HEK293 (cell line): Measurements from ENCODE around the gene HTR1B.

ENCODE experiments used
- CTCF ChIA-PET: fragments of 350-600 bp; formaldehyde crosslinking; extraction: SDS; loops from one replicate; lab custom pipeline; 2021; ENCODE audit warnings: antibody characterized with exemption; lab: Yijun Ruan, JAX
- POLR2A ChIA-PET: fragments of 300-600 bp; formaldehyde crosslinking; extraction: SDS; loops from one replicate; lab custom pipeline; 2020; ENCODE audit warnings: antibody characterized with exemption, inconsistent platforms; lab: Yijun Ruan, JAX
- H3K27ac ChIP-seq: fragments of 200-500 bp; sonication (Bioruptor generic); 2 replicates; pipeline ENCODE4 v1.5.1; 2014; ENCODE audit warnings: low read depth, low read length, control low read depth, inconsistent platforms; ENCODE audit errors: extremely low read depth
- H3K36me3 ChIP-seq, 2 experiments: fragments of 200-500 bp in 1 of 2; sonication (Bioruptor generic) in 1 of 2; 1 replicate in 1 of 2; 2 replicates in 1 of 2; pipeline ENCODE4 v1.5.1; 2014 to 2017; ENCODE audit warnings: inconsistent platforms in 2 of 2, low read length in 2 of 2; ENCODE audit not compliant: control insufficient read depth in 2 of 2, insufficient read depth in 1 of 2
- H3K4me1 ChIP-seq: fragments of 200-500 bp; sonication (Bioruptor generic); 2 replicates; pipeline ENCODE4 v1.5.1; 2014; ENCODE audit warnings: mild to moderate bottlenecking, low read length, inconsistent platforms; ENCODE audit not compliant: control insufficient read depth, insufficient read depth
- H3K4me3 ChIP-seq: 2 replicates; pipeline ENCODE4 v1.5.1; 2011; ENCODE audit warnings: low read depth, mild to moderate bottlenecking, control low read depth, low read length, moderate library complexity
- H3K9me3 ChIP-seq: fragments of 200-500 bp; sonication (Bioruptor generic); 2 replicates; pipeline ENCODE4 v1.5.1; 2014; ENCODE audit warnings: low read depth, low read length, inconsistent platforms; ENCODE audit not compliant: control insufficient read depth, insufficient read depth
- FEZF1 ChIP-seq: fragments of 450-650 bp; formaldehyde crosslinking; IDR thresholded peaks from 2 replicates; pipeline ENCODE4 v1.5.1; 2016; ENCODE audit warnings: missing biosample characterization, missing genetic modification characterization
- MYNN ChIP-seq: fragments of 450-650 bp; formaldehyde crosslinking; IDR thresholded peaks from 2 replicates; pipeline ENCODE4 v1.5.1; 2016; ENCODE audit warnings: missing biosample characterization, missing genetic modification characterization, borderline replicate concordance
- SCRT1 ChIP-seq: fragments of 450-650 bp; formaldehyde crosslinking; IDR thresholded peaks from 2 replicates; pipeline ENCODE4 v1.5.1; 2016; ENCODE audit warnings: missing biosample characterization, missing genetic modification characterization, borderline replicate concordance
- TRIM28 ChIP-seq: IDR thresholded peaks from 2 replicates; pipeline ENCODE4 v1.6.1; 2011; ENCODE audit warnings: low read length, control low read depth, borderline replicate concordance
- YY1 ChIP-seq: fragments of 450-650 bp; formaldehyde crosslinking; IDR thresholded peaks from 2 replicates; pipeline ENCODE4 v1.5.1; 2018; ENCODE audit warnings: missing biosample characterization, missing genetic modification characterization
- ZBTB20 ChIP-seq: fragments of 450-650 bp; formaldehyde crosslinking; IDR thresholded peaks from 2 replicates; pipeline ENCODE4 v1.5.1; 2016; ENCODE audit warnings: missing biosample characterization, missing genetic modification characterization
- ZNF202 ChIP-seq: fragments of 450-650 bp; formaldehyde crosslinking; IDR thresholded peaks from 2 replicates; pipeline ENCODE4 v1.5.1; 2016; ENCODE audit warnings: missing biosample characterization, missing genetic modification characterization, borderline replicate concordance
- ZNF239 ChIP-seq: fragments of 450-650 bp; formaldehyde crosslinking; IDR thresholded peaks from 2 replicates; pipeline ENCODE4 v1.5.1; 2016; ENCODE audit warnings: missing biosample characterization, missing genetic modification characterization
- ZNF248 ChIP-seq: fragments of 450-650 bp; formaldehyde crosslinking; IDR thresholded peaks from 2 replicates; pipeline ENCODE4 v1.5.1; 2017; ENCODE audit warnings: missing biosample characterization, missing genetic modification characterization
- ZNF350 ChIP-seq: fragments of 450-650 bp; formaldehyde crosslinking; IDR thresholded peaks from 2 replicates; pipeline ENCODE4 v1.5.0; 2017; ENCODE audit warnings: missing biosample characterization, mild to moderate bottlenecking, missing genetic modification characterization
- ZNF548 ChIP-seq: fragments of 450-650 bp; formaldehyde crosslinking; IDR thresholded peaks from 2 replicates; pipeline ENCODE4 v1.5.1; 2016; ENCODE audit warnings: missing biosample characterization, missing genetic modification characterization
- ZNF600 ChIP-seq: fragments of 450-650 bp; formaldehyde crosslinking; IDR thresholded peaks from 2 replicates; pipeline ENCODE4 v1.5.1; 2016; ENCODE audit warnings: missing biosample characterization, missing genetic modification characterization
- ZNF610 ChIP-seq: fragments of 450-650 bp; formaldehyde crosslinking; IDR thresholded peaks from 2 replicates; pipeline ENCODE4 v1.5.1; 2016; ENCODE audit warnings: missing biosample characterization, missing genetic modification characterization, borderline replicate concordance
- ZNF654 ChIP-seq: fragments of 450-650 bp; formaldehyde crosslinking; IDR thresholded peaks from 2 replicates; pipeline ENCODE4 v1.5.1; 2016; ENCODE audit warnings: low read depth, missing biosample characterization, missing genetic modification characterization
- ZNF660 ChIP-seq: fragments of 450-650 bp; IDR thresholded peaks from 2 replicates; pipeline ENCODE4 v1.5.1; 2018; ENCODE audit warnings: missing biosample characterization, mild to moderate bottlenecking, missing genetic modification characterization
- ZNF837 ChIP-seq: fragments of 450-650 bp; formaldehyde crosslinking; IDR thresholded peaks from 2 replicates; pipeline ENCODE4 v1.5.1; 2016; ENCODE audit warnings: missing biosample characterization, missing genetic modification characterization
- ZSCAN30 ChIP-seq: fragments of 450-650 bp; IDR thresholded peaks from 2 replicates; pipeline ENCODE4 v1.5.1; 2018; ENCODE audit warnings: missing biosample characterization, mild to moderate bottlenecking, missing genetic modification characterization, moderate library complexity
- TF ChIP-seq, protein P1 (sequence below): fragments of 450-650 bp; formaldehyde crosslinking; IDR thresholded peaks from 2 replicates; pipeline ENCODE4 v1.5.1; 2017; ENCODE audit warnings: missing biosample characterization, mild to moderate bottlenecking, missing genetic modification characterization, moderate library complexity
- TF ChIP-seq, protein P2 (sequence below): fragments of 450-650 bp; formaldehyde crosslinking; IDR thresholded peaks from 2 replicates; pipeline ENCODE4 v1.5.1; 2016; ENCODE audit warnings: missing biosample characterization, missing genetic modification characterization, low read depth
- TF ChIP-seq, protein P3 (sequence below): fragments of 450-650 bp; IDR thresholded peaks from 2 replicates; pipeline ENCODE4 v1.5.1; 2018; ENCODE audit warnings: missing biosample characterization, mild to moderate bottlenecking, missing genetic modification characterization
- TF ChIP-seq, protein P4 (sequence below): fragments of 450-650 bp; formaldehyde crosslinking; IDR thresholded peaks from 2 replicates; pipeline ENCODE4 v1.5.1; 2017; ENCODE audit warnings: missing biosample characterization, missing genetic modification characterization
- TF ChIP-seq, protein P5 (sequence below): fragments of 450-650 bp; formaldehyde crosslinking; IDR thresholded peaks from 2 replicates; pipeline ENCODE4 v1.5.1; 2016; ENCODE audit warnings: missing biosample characterization, missing genetic modification characterization

Gene HTR1B

DNA sequence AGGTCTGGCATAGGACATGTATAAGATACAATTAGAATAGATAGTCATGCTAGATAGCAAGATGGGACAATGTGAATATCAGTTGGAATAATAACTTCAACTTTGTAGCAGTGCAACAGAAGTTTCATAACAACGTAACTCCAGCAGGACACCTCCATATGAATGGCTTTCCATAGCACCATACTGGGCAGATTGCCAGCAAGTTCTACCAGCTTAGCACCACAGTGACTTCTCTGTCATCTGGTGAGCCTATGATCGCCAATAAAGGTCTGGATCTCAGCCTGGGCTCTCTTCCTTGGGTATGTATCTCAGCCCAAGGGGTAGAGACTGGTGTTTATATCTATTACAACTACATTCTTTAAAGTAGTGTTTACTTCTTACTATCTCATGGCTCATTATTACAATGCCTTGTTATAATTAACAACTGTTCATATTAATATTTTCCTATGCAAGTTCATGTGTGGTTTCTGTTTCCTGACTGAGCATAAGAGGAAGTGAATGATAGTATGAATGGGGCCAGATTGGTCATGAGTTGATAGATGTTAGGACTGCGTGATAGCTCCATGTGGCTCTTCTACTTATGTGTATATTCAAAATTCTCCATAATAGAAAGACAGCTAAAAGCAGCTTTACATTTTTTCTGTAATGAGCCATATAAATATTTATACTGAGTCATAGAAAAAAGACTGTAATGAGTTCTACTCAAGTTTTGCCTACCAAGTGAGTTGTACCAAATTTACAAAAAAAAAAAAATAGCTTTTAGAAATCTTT lies 22.9 kb downstream of the HTR1B start:
- POLR2A ChIA-PET, result no interaction called here
- no peaks in the 10 kb centered on the region for H3K4me1 ChIP-seq
- no peaks in the 10 kb centered on the region for H3K36me3 ChIP-seq
- H3K27ac ChIP-seq, result no peak overlapping the region
- no peak overlapping the region for H3K4me3 ChIP-seq
- H3K9me3 ChIP-seq, result no peaks in the 10 kb centered on the region
- CTCF ChIA-PET, result interaction anchor here (0.6 to 0.9 kb wide), 2 partner anchors 14 to 1507 kb away, joined by 3 read pairs; no protein-coding TSS in a partner anchor
- TF ChIP-seq, protein P1, sequence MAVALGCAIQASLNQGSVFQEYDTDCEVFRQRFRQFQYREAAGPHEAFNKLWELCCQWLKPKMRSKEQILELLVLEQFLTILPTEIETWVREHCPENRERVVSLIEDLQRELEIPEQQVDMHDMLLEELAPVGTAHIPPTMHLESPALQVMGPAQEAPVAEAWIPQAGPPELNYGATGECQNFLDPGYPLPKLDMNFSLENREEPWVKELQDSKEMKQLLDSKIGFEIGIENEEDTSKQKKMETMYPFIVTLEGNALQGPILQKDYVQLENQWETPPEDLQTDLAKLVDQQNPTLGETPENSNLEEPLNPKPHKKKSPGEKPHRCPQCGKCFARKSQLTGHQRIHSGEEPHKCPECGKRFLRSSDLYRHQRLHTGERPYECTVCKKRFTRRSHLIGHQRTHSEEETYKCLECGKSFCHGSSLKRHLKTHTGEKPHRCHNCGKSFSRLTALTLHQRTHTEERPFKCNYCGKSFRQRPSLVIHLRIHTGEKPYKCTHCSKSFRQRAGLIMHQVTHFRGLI, result no peak
- TF ChIP-seq ZSCAN30, result no peak
- TF ChIP-seq, protein P2, sequence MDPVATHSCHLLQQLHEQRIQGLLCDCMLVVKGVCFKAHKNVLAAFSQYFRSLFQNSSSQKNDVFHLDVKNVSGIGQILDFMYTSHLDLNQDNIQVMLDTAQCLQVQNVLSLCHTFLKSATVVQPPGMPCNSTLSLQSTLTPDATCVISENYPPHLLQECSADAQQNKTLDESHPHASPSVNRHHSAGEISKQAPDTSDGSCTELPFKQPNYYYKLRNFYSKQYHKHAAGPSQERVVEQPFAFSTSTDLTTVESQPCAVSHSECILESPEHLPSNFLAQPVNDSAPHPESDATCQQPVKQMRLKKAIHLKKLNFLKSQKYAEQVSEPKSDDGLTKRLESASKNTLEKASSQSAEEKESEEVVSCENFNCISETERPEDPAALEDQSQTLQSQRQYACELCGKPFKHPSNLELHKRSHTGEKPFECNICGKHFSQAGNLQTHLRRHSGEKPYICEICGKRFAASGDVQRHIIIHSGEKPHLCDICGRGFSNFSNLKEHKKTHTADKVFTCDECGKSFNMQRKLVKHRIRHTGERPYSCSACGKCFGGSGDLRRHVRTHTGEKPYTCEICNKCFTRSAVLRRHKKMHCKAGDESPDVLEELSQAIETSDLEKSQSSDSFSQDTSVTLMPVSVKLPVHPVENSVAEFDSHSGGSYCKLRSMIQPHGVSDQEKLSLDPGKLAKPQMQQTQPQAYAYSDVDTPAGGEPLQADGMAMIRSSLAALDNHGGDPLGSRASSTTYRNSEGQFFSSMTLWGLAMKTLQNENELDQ, result no peak
- TF ChIP-seq ZNF837 (tag by site-specific recombination), result no peak
- TF ChIP-seq MYNN (tag by site-specific recombination), result no peak
- no peak for TF ChIP-seq ZNF600
- TF ChIP-seq, all 188 proteins: peak for 0

DNA sequence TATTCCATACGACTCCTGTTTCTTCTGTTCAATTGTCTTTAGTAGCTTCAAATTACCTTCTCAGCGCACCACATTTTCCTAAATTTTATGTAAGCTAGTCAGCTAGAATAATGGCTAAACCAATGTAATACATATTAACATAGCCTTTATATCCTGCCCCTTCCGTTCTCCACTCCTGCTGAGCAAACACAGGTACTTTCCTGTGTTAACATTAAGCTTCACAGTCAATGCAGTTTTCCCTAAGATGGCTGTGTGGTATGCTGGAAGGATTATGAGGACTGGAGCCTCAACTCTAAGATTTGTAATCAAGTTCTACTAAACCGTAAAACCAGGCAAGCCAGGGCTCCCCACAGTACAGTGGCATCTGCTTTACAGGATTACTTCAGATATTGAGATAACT lies 29.4 kb downstream of the HTR1B start:
- no peaks in the 10 kb centered on the region for H3K4me1 ChIP-seq
- TF ChIP-seq, protein P3, sequence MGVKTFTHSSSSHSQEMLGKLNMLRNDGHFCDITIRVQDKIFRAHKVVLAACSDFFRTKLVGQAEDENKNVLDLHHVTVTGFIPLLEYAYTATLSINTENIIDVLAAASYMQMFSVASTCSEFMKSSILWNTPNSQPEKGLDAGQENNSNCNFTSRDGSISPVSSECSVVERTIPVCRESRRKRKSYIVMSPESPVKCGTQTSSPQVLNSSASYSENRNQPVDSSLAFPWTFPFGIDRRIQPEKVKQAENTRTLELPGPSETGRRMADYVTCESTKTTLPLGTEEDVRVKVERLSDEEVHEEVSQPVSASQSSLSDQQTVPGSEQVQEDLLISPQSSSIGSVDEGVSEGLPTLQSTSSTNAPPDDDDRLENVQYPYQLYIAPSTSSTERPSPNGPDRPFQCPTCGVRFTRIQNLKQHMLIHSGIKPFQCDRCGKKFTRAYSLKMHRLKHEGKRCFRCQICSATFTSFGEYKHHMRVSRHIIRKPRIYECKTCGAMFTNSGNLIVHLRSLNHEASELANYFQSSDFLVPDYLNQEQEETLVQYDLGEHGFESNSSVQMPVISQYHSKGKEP (tag by site-specific recombination), result no peak
- TF ChIP-seq, protein P4, sequence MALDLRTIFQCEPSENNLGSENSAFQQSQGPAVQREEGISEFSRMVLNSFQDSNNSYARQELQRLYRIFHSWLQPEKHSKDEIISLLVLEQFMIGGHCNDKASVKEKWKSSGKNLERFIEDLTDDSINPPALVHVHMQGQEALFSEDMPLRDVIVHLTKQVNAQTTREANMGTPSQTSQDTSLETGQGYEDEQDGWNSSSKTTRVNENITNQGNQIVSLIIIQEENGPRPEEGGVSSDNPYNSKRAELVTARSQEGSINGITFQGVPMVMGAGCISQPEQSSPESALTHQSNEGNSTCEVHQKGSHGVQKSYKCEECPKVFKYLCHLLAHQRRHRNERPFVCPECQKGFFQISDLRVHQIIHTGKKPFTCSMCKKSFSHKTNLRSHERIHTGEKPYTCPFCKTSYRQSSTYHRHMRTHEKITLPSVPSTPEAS (tag by site-specific recombination), result no peak
- no peak for TF ChIP-seq ZNF239
- TF ChIP-seq, protein P1, result no peak
- no peak for TF ChIP-seq ZNF202
- no peak for TF ChIP-seq FEZF1 (tag by site-specific recombination)
- no peak for TF ChIP-seq ZBTB20 (tag by site-specific recombination)
- TF ChIP-seq, all 188 proteins: peak for 0
- Histone ChIP-seq H3K4me3 (no peak overlapping the region), H3K27ac (no peak overlapping the region), H3K36me3 (no peaks in the 10 kb centered on the region), H3K9me3 (no peaks in the 10 kb centered on the region)
- POLR2A ChIA-PET, result no interaction called here
- CTCF ChIA-PET, result interaction anchor here (0.6 kb wide), 1 partner anchor 31 kb away, joined by 3 read pairs; no protein-coding TSS in a partner anchor

DNA sequence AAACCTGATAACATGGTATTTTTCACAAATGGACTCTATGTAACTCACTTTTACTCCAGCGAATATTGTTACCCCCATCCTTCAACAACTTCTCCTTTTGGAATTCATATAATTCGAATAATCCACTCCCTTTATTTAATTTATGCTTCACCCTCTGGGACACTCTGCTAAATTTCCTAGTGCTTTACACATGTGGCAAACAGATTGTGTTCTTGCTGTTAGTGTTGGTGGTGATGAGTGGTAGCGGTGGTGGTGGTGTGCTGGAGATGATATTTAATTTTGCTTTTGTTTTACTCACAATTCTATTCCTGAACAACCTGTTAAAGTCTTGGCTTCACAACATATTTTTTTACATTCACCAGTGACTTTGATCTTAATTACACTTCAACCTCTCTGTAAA lies 32.8 kb downstream of the HTR1B start:
- H3K27ac ChIP-seq, result no peak overlapping the region
- ChIA-PET CTCF (no interaction called here), POLR2A (no interaction called here)
- H3K4me1 ChIP-seq, result no peaks in the 10 kb centered on the region
- H3K4me3 ChIP-seq, result no peak overlapping the region
- no peaks in the 10 kb centered on the region for H3K9me3 ChIP-seq
- H3K36me3 ChIP-seq, result no peaks in the 10 kb centered on the region
- TF ChIP-seq, protein P5, sequence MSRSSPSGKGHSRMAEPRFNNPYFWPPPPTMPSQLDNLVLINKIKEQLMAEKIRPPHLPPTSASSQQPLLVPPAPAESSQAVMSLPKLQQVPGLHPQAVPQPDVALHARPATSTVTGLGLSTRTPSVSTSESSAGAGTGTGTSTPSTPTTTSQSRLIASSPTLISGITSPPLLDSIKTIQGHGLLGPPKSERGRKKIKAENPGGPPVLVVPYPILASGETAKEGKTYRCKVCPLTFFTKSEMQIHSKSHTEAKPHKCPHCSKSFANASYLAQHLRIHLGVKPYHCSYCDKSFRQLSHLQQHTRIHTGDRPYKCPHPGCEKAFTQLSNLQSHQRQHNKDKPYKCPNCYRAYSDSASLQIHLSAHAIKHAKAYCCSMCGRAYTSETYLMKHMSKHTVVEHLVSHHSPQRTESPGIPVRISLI (tag by site-specific recombination), result no peak
- no peak for TF ChIP-seq SCRT1 (tag by site-specific recombination)
- TF ChIP-seq ZNF660 (tag by site-specific recombination), result no peak
- no peak for TF ChIP-seq ZNF610 (tag by site-specific recombination)
- no peak for TF ChIP-seq YY1
- TF ChIP-seq ZNF837 (tag by site-specific recombination), result no peak
- TF ChIP-seq ZNF548 (tag by site-specific recombination), result no peak
- TF ChIP-seq ZNF350 (tag by site-specific recombination), result no peak
- no peak for TF ChIP-seq ZNF654 (tag by site-specific recombination)
- no peak for TF ChIP-seq ZNF248
- TF ChIP-seq TRIM28, result no peak
